MCF 10A (cell line): ENCODE measurements around the gene PFDN1. TPM values are rescaled to one million over a fixed set of nuclear protein-coding genes. Genes with fewer than 3 reads are reported as not detected.

ENCODE experiments used
- BruUV-seq: library from RNA; stranded (reverse); fragments of 400-500 nt; replicated peaks from 2 replicates; lab custom pipeline; 2021; lab: Mats Ljungman, UMichigan
- CTCF ChIA-PET: fragments of 300-600 bp; sonication (Branson Sonifier 250); formaldehyde crosslinking; extraction: SDS; loops from one replicate; lab custom pipeline; 2021; ENCODE audit warnings: antibody characterized with exemption, inconsistent platforms; lab: Yijun Ruan, JAX
- POLR2A ChIA-PET: fragments of 300-600, 350-650 bp; sonication (Branson Sonifier 250); formaldehyde crosslinking; extraction: SDS; loops from one replicate; lab custom pipeline; 2020; ENCODE audit warnings: antibody characterized with exemption, inconsistent platforms; lab: Yijun Ruan, JAX
- DNase-seq: peaks from one replicate; pipeline ENCODE4 v3.0.0-alpha.2; 2018; ENCODE audit not compliant: unreplicated experiment
- H3K27ac Mint-ChIP-seq: one replicate; pipeline ENCODE4 v1.8.0; 2022; ENCODE audit warnings: mild to moderate bottlenecking, low read depth, mixed read lengths; ENCODE audit not compliant: unreplicated experiment
- H3K27me3 Mint-ChIP-seq: one replicate; pipeline ENCODE4 v1.8.0; 2022; ENCODE audit warnings: mixed read lengths; ENCODE audit not compliant: insufficient read depth, unreplicated experiment
- H3K36me3 Mint-ChIP-seq: one replicate; pipeline ENCODE4 v1.8.0; 2022; ENCODE audit warnings: mild to moderate bottlenecking, moderate library complexity, mixed read lengths; ENCODE audit not compliant: insufficient read depth, unreplicated experiment
- H3K4me1 Mint-ChIP-seq: one replicate; pipeline ENCODE4 v1.8.0; 2022; ENCODE audit warnings: mixed read lengths; ENCODE audit not compliant: insufficient read depth, unreplicated experiment
- H3K4me3 Mint-ChIP-seq: one replicate; pipeline ENCODE4 v1.8.0; 2022; ENCODE audit warnings: mild to moderate bottlenecking, moderate library complexity, mixed read lengths; ENCODE audit not compliant: unreplicated experiment
- H3K9me3 Mint-ChIP-seq: one replicate; pipeline ENCODE4 v1.8.0; 2022; ENCODE audit warnings: mixed read lengths; ENCODE audit not compliant: unreplicated experiment
- intact Hi-C: fragments of 100-400 bp; cut with micrococcal nuclease; formaldehyde crosslinking; loops from 2 replicates; pipeline ENCODE4 v1.14.1; 2022
- total RNA-seq: library from RNA; stranded (reverse); gene quantifications from 2 replicates; pipeline ENCODE4 v1.2.3, GENCODE V29; 2022
- TF ChIP-seq, protein P1 (sequence below): fragments of 200-600 bp; IDR thresholded peaks from one replicate; pipeline ENCODE4 v1.8.0; 2022; ENCODE audit warnings: antibody characterized with exemption, mild to moderate bottlenecking; ENCODE audit not compliant: unreplicated experiment

The PFDN1 gene
- total RNA-seq, 1 experiment from 2014 or later, result 94.7 TPM

DNA sequence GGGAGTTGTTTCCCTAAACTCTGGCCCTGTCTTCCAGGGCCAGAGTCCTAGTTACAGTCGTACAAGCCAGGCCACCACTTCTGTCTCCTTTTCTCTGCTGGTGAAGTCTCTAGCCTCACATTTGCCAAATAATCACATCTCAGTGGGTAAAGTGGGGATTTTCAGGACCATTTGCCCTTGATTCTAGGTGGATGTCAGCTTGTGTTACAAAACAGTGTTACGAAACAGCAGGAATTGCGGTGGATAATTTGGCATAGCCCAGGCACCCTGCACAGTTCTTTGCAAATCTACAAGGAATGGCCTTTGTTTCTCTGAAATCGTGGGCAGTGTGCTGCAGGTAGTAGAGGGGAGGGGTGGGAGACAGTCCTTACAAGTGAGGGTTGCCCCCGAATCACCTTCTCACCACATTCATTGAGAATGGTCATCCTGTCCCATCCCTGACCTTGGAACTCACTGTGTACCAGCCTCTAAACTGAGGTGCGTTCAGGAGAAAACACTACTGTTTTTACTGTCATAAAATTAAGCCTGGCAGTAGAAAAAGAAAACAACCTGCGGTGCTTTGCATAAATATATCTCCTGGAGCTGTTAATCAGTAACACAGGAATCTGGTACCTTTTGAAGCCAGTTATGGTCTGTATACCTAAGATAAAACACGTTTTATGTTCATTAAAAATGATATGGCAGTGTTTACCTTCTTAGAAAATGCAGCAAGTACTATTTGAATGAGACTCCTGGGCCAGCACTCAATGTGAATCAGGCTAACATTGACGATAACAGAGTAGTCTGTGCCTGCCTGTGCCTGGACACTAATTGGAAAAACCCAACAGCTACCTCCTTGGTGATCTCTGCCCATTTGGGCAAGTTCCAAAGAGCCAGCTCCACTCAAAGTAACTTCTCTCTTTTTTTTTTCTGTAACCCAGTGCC is 83.6 kb downstream of the PFDN1 start:
- CTCF ChIA-PET, result interaction anchor here (0.6 to 3.4 kb wide), 7 partner anchors 8 to 1074 kb away, joined by 3 to 16 read pairs (median 4); no protein-coding TSS in a partner anchor
- BruUV-seq, result no TSS peak
- intact Hi-C loops, result no loop called here
- Mint-ChIP-seq H3K4me1 (peaks cover 50% of the 10 kb centered on the region), H3K36me3 (no peaks in the 10 kb centered on the region), H3K27ac (no peak overlapping the region), H3K4me3 (no peak overlapping the region), H3K9me3 (no peaks in the 10 kb centered on the region), H3K27me3 (no peaks in the 10 kb centered on the region)
- POLR2A ChIA-PET, result interaction anchor here (0.6 to 1.1 kb wide), 3 partner anchors 104 to 427 kb away, joined by 3 to 4 read pairs (median 3); no protein-coding TSS in a partner anchor
- peak; percentile 75 for DNase-seq
- TF ChIP-seq, protein P1, sequence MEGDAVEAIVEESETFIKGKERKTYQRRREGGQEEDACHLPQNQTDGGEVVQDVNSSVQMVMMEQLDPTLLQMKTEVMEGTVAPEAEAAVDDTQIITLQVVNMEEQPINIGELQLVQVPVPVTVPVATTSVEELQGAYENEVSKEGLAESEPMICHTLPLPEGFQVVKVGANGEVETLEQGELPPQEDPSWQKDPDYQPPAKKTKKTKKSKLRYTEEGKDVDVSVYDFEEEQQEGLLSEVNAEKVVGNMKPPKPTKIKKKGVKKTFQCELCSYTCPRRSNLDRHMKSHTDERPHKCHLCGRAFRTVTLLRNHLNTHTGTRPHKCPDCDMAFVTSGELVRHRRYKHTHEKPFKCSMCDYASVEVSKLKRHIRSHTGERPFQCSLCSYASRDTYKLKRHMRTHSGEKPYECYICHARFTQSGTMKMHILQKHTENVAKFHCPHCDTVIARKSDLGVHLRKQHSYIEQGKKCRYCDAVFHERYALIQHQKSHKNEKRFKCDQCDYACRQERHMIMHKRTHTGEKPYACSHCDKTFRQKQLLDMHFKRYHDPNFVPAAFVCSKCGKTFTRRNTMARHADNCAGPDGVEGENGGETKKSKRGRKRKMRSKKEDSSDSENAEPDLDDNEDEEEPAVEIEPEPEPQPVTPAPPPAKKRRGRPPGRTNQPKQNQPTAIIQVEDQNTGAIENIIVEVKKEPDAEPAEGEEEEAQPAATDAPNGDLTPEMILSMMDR, result no peak

DNA sequence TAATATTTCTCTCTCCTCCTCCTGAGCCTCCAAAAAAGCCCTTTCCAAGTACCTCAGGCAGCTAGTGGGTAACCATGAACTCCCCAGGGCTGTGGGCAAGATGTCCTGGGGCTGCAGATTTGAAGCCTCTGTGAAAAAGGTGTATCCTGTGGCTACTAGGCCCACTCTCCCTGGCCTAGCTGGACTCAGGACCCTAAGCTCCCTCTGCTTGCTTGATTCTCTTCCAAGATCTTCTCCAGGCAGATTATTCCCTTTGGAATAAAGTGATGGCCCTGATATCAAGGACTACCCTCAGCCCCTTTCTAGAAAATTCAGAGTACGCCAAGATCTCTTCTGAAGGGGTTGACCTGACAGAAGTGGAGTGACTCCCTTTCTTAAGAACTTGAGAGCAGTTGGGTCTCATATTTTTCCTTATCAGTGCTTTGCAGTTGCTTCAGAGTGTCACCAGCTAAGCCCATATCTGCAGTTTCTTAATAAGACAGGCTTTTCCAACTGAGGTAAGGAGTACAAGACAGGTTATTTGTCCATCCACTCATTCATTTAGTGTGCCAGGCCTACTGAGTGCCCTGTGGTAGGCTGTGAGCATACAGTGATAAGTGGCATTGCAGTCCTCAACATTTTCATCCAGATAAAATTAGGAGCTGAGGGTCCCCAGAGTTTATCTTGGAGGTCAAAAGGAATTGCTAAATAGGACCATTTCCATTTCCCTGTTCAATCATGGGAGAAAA is 85.4 kb downstream of the PFDN1 start:
- H3K4me1 Mint-ChIP-seq, result peaks cover 41% of the 10 kb centered on the region
- ChIA-PET CTCF (interaction anchor here (0.6 to 3.4 kb wide), 6 partner anchors 18 to 145 kb away, joined by 3 to 19 read pairs (median 6); no protein-coding TSS in a partner anchor), POLR2A (interaction anchor here (0.5 to 3.4 kb wide), 4 partner anchors 11 to 489 kb away, joined by 3 to 23 read pairs (median 3); no protein-coding TSS in a partner anchor)
- no peak overlapping the region for H3K4me3 Mint-ChIP-seq
- no peak overlapping the region for H3K27ac Mint-ChIP-seq
- intact Hi-C loops, result no loop called here
- no peaks in the 10 kb centered on the region for H3K9me3 Mint-ChIP-seq
- H3K27me3 Mint-ChIP-seq, result no peaks in the 10 kb centered on the region
- TF ChIP-seq, protein P1, result no peak
- no peaks in the 10 kb centered on the region for H3K36me3 Mint-ChIP-seq
- DNase-seq, result no peak
- BruUV-seq, result no TSS peak

DNA sequence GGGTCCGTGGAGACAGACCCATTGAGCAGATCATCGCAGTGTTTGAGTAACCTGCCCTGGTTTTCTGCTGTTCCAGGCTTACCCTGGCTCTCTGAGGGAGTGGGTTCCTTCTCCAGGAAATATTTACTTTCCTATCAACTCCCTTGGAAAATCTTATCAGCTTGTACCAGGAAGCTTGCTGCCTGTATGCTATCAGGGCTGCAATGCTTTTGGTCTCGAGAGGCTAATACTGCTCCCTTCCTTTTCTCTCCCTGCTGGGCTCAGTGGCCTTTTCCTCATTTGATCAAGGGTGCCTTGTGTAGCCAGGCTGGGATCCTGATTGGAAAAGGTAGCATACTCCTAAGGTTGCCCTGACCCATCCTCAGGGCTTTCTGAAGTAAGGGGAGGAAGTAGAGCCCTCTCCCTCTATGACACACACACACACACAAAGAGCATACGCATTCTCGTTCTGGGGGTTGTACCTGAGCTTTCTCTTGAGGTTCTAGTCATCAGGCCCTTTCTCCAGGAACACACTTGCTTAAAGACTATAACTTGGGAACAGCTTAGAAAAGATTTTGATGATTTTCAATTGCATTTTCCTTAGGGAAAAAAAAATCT is 86.3 kb downstream of the PFDN1 start:
- DNase-seq, result no peak
- TF ChIP-seq, protein P1, result no peak
- no peaks in the 10 kb centered on the region for H3K27me3 Mint-ChIP-seq
- no TSS peak for BruUV-seq
- no peak overlapping the region for H3K4me3 Mint-ChIP-seq
- intact Hi-C loops, result no loop called here
- H3K9me3 Mint-ChIP-seq, result no peaks in the 10 kb centered on the region
- POLR2A ChIA-PET, result interaction anchor here (0.5 to 3.4 kb wide), 9 partner anchors 10 to 130 kb away, joined by 3 to 23 read pairs (median 4); partner anchors contain the start of gene HBEGF
- CTCF ChIA-PET, result interaction anchor here (0.7 to 3.4 kb wide), 10 partner anchors 19 to 1403 kb away, joined by 3 to 19 read pairs (median 6); partner anchors contain the start of gene DIAPH1
- no peak overlapping the region for H3K27ac Mint-ChIP-seq
- peaks cover 32% of the 10 kb centered on the region for H3K4me1 Mint-ChIP-seq
- H3K36me3 Mint-ChIP-seq, result no peaks in the 10 kb centered on the region
